Prostate gland (tissue), 2 donors: ENCODE measurements around the gene RALGDS. TPM values are rescaled to one million over a fixed set of nuclear protein-coding genes. Genes with fewer than 3 reads are reported as not detected.
A peak's percentile ranks its signal among the peaks of the same experiment; 100 is the strongest.

Experiments used
- DNase-seq: peaks from one replicate; pipeline ENCODE4 v3.0.0-alpha.2; 2019; ENCODE audit warnings: low spot score
- H3K27ac ChIP-seq, 2 donors: fragments of 200-600 bp; sonication (generic); 2 replicates each; pipeline ENCODE4 v1.5.1; 2017 to 2019
- H3K27me3 ChIP-seq: fragments of 200-600 bp; sonication (generic); replicated peaks from 2 replicates; pipeline ENCODE4 v1.5.1; 2019; ENCODE audit not compliant: insufficient read depth
- H3K36me3 ChIP-seq, 2 donors: fragments of 200-600 bp; sonication (generic); 1 replicate in 1 of 2; 2 replicates in 1 of 2; pipeline versions ENCODE4 v1.5.1 to v1.8.1; 2017 to 2019
- H3K4me1 ChIP-seq: fragments of 200-600 bp; sonication (generic); replicated peaks from 2 replicates; pipeline ENCODE4 v1.5.1; 2019
- H3K4me3 ChIP-seq, 2 donors: fragments of 200-600 bp; sonication (generic); 2 replicates each; pipeline ENCODE4 v1.5.1; 2017 to 2019
- H3K9me3 ChIP-seq: fragments of 200-600 bp; sonication (generic); 2 replicates; pipeline ENCODE4 v1.5.1; 2017
- CTCF ChIP-seq, 4 experiments: fragments of 200-600 bp in 2 of 4; fragments of 450-650 bp in 2 of 4; sonication (generic) in 2 of 4; IDR thresholded peaks; 1 replicate in 3 of 4; 2 replicates in 1 of 4; pipeline ENCODE4 v1.5.1; 2016 to 2019; ENCODE audit warnings: antibody characterized with exemption in 4 of 4, mild to moderate bottlenecking in 2 of 4, moderate library complexity in 2 of 4
- POLR2A ChIP-seq: fragments of 450-650 bp; IDR thresholded peaks from one replicate; pipeline ENCODE4 v1.6.1; 2016; ENCODE audit warnings: antibody characterized with exemption, mild to moderate bottlenecking
- POLR2AphosphoS5 ChIP-seq: sonication (generic); formaldehyde crosslinking; IDR thresholded peaks from one replicate; pipeline ENCODE4 v1.6.1; 2017; ENCODE audit warnings: antibody characterized with exemption
- WGBS: methylation state at CpG from one replicate; pipeline ENCODE4 v1.1.5; 2018; 5-methylcytosine and 5-hydroxymethylcytosine counted together
- intact Hi-C: fragments of 100-400 bp; cut with DNase I; formaldehyde crosslinking; loops from one replicate; pipeline ENCODE4 v1.14.2; 2022
- total RNA-seq, 2 donors: library from RNA; depleted of rRNA; stranded (reverse); fragments of >200 nt; gene quantifications; one replicate each; pipeline ENCODE4 v1.1.0, GENCODE V29; 2016

The RALGDS gene
- total RNA-seq, 2 donors from 2014 or later, result 49.6 to 77.4 TPM

GRCh38 chr9:133134388-133135145 lies 13.5 kb upstream of the RALGDS start:
- no peaks in the 10 kb centered on the region for H3K36me3 ChIP-seq
- WGBS, result 50% methylated on average over 11 of the region's 11 CpGs
- no peaks in the 10 kb centered on the region for H3K9me3 ChIP-seq
- H3K27ac ChIP-seq, result peak overlapping the region; percentile 82 to 89
- intact Hi-C loops, result no loop called here
- no peak for DNase-seq
- H3K4me3 ChIP-seq, result no peak overlapping the region
- TF ChIP-seq POLR2AphosphoS5 (no peak), CTCF (IDR thresholded peaks at IDR 0.05) (no peak), POLR2A (no peak)
- peaks cover 28% of the 10 kb centered on the region for H3K4me1 ChIP-seq
- no peaks in the 10 kb centered on the region for H3K27me3 ChIP-seq

DNA sequence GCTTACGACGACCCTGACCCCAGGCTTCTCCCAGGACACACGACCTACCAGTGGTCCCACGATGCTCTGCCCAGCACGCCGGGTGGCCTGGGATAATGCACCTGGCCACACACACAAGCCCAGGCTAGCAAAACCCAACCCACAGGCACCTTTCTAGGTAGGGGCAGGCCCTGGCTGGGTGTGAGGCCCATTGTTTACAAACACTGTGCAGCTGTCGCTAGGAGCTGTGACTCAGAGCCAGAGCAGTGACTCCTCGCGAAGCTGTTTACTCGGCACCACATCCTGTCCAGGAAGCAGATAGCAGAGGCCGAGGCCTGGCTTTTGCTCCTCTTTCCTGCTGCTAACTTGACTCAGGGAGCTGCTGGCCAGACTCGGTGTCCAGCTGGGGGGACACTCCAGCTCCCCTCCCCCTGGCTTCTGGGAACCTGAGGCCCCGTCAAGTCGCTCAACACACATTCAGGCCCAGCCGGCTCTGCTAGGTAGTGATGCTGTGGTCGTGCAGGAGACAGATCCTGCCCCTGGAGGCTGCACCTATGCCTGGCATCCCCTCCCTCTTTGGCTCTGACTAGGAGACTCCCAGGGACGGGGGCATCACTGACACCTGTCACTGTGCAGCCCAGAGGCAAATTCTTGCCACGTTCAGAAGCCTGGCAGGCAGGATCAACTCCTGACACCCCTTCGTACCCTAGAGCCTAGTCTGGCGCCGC lies 12.8 kb upstream of the RALGDS start:
- intact Hi-C loops, result no loop called here
- peak; percentile 92 for TF ChIP-seq POLR2AphosphoS5
- TF ChIP-seq POLR2A, result peak; percentile 45
- no peak for TF ChIP-seq CTCF (IDR thresholded peaks at IDR 0.05)
- no peaks in the 10 kb centered on the region for H3K27me3 ChIP-seq
- peaks cover 34% of the 10 kb centered on the region for H3K4me1 ChIP-seq
- H3K4me3 ChIP-seq, result no peak overlapping the region
- DNase-seq, result peak; percentile 93
- WGBS, result 17% methylated on average over 19 of the region's 21 CpGs
- no peaks in the 10 kb centered on the region for H3K9me3 ChIP-seq
- peak overlapping the region; percentile 82 to 89 for H3K27ac ChIP-seq
- H3K36me3 ChIP-seq, result no peaks in the 10 kb centered on the region

DNA sequence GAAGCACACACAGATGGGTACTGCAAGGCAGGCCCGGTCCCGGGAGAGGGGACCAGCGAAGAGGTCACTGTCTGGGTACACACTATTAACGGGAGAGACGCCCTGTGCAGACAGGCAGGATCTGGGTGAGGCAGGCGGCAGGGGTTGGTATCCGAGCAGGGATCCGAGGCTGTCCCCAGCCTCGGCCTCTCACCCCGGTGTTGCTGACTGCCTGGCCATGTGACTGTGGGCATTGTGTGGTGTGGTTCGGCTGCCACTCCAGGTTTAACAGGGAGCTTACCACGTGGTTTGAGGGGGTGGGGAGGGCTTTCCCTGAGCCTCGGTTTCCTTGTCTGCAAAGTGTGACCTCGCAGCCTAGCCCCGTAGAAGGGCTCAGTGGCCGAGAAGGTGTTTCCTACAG lies 11.1 kb upstream of the RALGDS start:
- Histone ChIP-seq H3K27me3 (no peaks in the 10 kb centered on the region), H3K36me3 (no peaks in the 10 kb centered on the region), H3K4me1 (peaks cover 43% of the 10 kb centered on the region), H3K4me3 (no peak overlapping the region), H3K27ac (no peak overlapping the region), H3K9me3 (no peaks in the 10 kb centered on the region)
- no peak for TF ChIP-seq CTCF (IDR thresholded peaks at IDR 0.05)
- TF ChIP-seq POLR2A, result no peak
- no peak for TF ChIP-seq POLR2AphosphoS5
- intact Hi-C loops, result no loop called here
- no peak for DNase-seq
- 85% methylated on average over 16 of the region's 16 CpGs for WGBS

DNA sequence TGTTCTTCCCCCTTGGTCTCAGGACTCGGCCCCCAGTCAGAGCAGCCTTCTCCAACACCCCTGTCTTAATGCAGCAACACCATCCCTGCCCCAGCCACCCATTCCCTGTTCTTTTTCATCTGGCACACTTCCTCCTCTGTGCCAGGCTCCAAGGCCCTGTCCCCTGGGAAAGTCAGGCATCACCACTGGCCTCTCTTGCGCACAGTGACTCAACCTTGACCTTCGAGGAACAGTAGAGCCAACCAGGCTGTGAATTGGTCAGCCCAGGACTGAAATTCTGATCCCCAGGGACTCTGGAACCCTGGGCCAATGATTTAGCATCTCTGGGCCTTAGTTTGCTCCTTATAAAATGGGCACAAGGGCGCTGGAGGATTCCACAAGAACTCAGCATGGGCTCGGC lies 10.5 kb upstream of the RALGDS start:
- H3K27ac ChIP-seq, result no peak overlapping the region
- no peak for TF ChIP-seq POLR2AphosphoS5
- TF ChIP-seq CTCF (IDR thresholded peaks at IDR 0.05), result no peak
- no peak for TF ChIP-seq POLR2A
- WGBS, result 91% methylated on average over 5 of the region's 5 CpGs

More for the DNA sequence above, 10.5 kb upstream of the RALGDS start:
- no peaks in the 10 kb centered on the region for H3K9me3 ChIP-seq
- no peaks in the 10 kb centered on the region for H3K27me3 ChIP-seq
- no peak for DNase-seq
- H3K36me3 ChIP-seq, result no peaks in the 10 kb centered on the region
- H3K4me1 ChIP-seq, result peaks cover 50% of the 10 kb centered on the region
- no peak overlapping the region for H3K4me3 ChIP-seq
- intact Hi-C loops, result no loop called here
